ENCODE data around the gene IL6. TPM values are rescaled to one million over a fixed set of nuclear protein-coding genes. Genes with fewer than 3 reads are reported as not detected.

Gene IL6
- total RNA-seq, 2 donors from 2014 or later: 0.77 TPM; not detected in 1

GRCh38 chr7:22758576-22758975 is 31.6 kb downstream of the IL6 start:
- no peaks in the 10 kb centered on the region for H3K4me1 ChIP-seq
- H3K27me3 ChIP-seq: no peaks in the 10 kb centered on the region
- DNase-seq: no peak
- no peak overlapping the region for H3K9ac ChIP-seq (ENCODE audit: low read depth in 2 of 2, low read length in 2 of 2)
- no peak overlapping the region for H3K27ac ChIP-seq
- H3K4me3 ChIP-seq: no peak overlapping the region
- no peaks in the 10 kb centered on the region for H3K36me3 ChIP-seq
- no peaks in the 10 kb centered on the region for H3K9me3 ChIP-seq
- TF ChIP-seq CTCF (IDR thresholded peaks at IDR 0.05): no peak
- intact Hi-C loops (cut with DNase I): no loop called here

- Histone ChIP-seq H3K4me1 (no peaks in the 10 kb centered on the region), H3K4me3 (no peak overlapping the region), H3K36me3 (no peaks in the 10 kb centered on the region), H3K9me3 (no peaks in the 10 kb centered on the region), H3K27ac (no peak overlapping the region), H3K9ac (ENCODE audit: low read depth in 2 of 2, low read length in 2 of 2) (no peak overlapping the region), H3K27me3 (no peaks in the 10 kb centered on the region)
- intact Hi-C loops (cut with DNase I): no loop called here
- DNase-seq: no peak
- TF ChIP-seq CTCF (IDR thresholded peaks at IDR 0.05): no peak
These were observed 32.7 kb downstream of the IL6 start for GRCh38 chr7:22759721-22760120.

GRCh38 chr7:22762866-22763265 is 35.9 kb downstream of the IL6 start:
- intact Hi-C loops (cut with DNase I): no loop called here
- H3K4me3 ChIP-seq: no peak overlapping the region
- no peak overlapping the region for H3K27ac ChIP-seq
- H3K27me3 ChIP-seq: no peaks in the 10 kb centered on the region
- no peaks in the 10 kb centered on the region for H3K36me3 ChIP-seq
- no peak overlapping the region for H3K9ac ChIP-seq (ENCODE audit: low read depth in 2 of 2, low read length in 2 of 2)
- H3K9me3 ChIP-seq: no peaks in the 10 kb centered on the region
- no peak for TF ChIP-seq CTCF (IDR thresholded peaks at IDR 0.05)
- H3K4me1 ChIP-seq: no peaks in the 10 kb centered on the region
- DNase-seq: no peak

GRCh38 chr7:22765609-22766008 is 38.6 kb downstream of the IL6 start:
- no peak overlapping the region for H3K27ac ChIP-seq
- no peak for TF ChIP-seq CTCF (IDR thresholded peaks at IDR 0.05)
- H3K4me3 ChIP-seq: no peak overlapping the region
- no peak for DNase-seq
- intact Hi-C loops (cut with DNase I): no loop called here
- no peak overlapping the region for H3K9ac ChIP-seq (ENCODE audit: low read depth in 2 of 2, low read length in 2 of 2)
- no peaks in the 10 kb centered on the region for H3K4me1 ChIP-seq
- no peaks in the 10 kb centered on the region for H3K9me3 ChIP-seq
- no peaks in the 10 kb centered on the region for H3K27me3 ChIP-seq
- H3K36me3 ChIP-seq: no peaks in the 10 kb centered on the region

GRCh38 chr7:22771194-22771871 is 44.3 kb downstream of the IL6 start:
- Histone ChIP-seq H3K4me3 (no peak overlapping the region), H3K27ac (no peak overlapping the region), H3K27me3 (no peaks in the 10 kb centered on the region), H3K9me3 (no peaks in the 10 kb centered on the region), H3K9ac (ENCODE audit: low read depth in 2 of 2, low read length in 2 of 2) (no peak overlapping the region), H3K4me1 (no peaks in the 10 kb centered on the region), H3K36me3 (no peaks in the 10 kb centered on the region)
- no peak for TF ChIP-seq CTCF (IDR thresholded peaks at IDR 0.05)
- intact Hi-C loops (cut with DNase I): no loop called here
- DNase-seq: no peak

All from colonic mucosa (tissue), 4 donors.